Astrocyte of the cerebellum (primary cell): ENCODE measurements around the gene ADSL.

ENCODE experiments used
- DNase-seq: peaks from one replicate; pipeline ENCODE4 v3.0.0-alpha.2; 2011; ENCODE audit warnings: low read depth
- H3K4me3 ChIP-seq: 2 replicates; pipeline ENCODE4 v1.5.1; 2011; ENCODE audit warnings: mild to moderate bottlenecking, low read depth, low read length, moderate library complexity
- in situ Hi-C: cut with HindIII; loops from 2 replicates; pipeline ENCODE4 v1.10.0; 2017; ENCODE audit warnings: low sequenced_read_pairs
- TF ChIP-seq, protein P1 (sequence below): IDR thresholded peaks from 2 replicates; pipeline ENCODE4 v1.5.1; 2012; ENCODE audit warnings: low read length, low read depth, moderate library complexity, mild to moderate bottlenecking; ENCODE audit errors: missing control alignments

The ADSL gene

DNA sequence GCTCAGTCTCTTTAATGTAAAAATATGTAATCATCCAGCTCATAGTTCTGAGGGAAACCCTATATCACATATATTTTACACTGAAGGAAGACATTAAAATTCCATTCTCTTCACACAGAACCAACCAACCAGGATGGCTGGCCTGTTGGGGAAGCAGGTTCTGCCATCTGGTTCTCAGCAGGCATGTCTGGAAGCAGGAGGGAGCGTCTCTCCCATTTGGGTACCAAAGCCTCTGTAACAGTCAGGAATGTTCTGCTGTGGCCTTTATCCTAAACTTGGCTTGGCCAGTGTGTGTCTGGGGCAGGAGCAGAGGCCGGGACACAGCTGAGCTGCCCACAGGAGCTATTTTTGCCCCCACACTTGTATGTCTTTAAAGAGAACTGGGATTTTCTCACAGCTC, 53.3 kb downstream of the ADSL start:
- no peak for DNase-seq
- no peak overlapping the region for H3K4me3 ChIP-seq
- TF ChIP-seq, protein P1, sequence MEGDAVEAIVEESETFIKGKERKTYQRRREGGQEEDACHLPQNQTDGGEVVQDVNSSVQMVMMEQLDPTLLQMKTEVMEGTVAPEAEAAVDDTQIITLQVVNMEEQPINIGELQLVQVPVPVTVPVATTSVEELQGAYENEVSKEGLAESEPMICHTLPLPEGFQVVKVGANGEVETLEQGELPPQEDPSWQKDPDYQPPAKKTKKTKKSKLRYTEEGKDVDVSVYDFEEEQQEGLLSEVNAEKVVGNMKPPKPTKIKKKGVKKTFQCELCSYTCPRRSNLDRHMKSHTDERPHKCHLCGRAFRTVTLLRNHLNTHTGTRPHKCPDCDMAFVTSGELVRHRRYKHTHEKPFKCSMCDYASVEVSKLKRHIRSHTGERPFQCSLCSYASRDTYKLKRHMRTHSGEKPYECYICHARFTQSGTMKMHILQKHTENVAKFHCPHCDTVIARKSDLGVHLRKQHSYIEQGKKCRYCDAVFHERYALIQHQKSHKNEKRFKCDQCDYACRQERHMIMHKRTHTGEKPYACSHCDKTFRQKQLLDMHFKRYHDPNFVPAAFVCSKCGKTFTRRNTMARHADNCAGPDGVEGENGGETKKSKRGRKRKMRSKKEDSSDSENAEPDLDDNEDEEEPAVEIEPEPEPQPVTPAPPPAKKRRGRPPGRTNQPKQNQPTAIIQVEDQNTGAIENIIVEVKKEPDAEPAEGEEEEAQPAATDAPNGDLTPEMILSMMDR: no peak
- in situ Hi-C loops: no loop called here

DNA sequence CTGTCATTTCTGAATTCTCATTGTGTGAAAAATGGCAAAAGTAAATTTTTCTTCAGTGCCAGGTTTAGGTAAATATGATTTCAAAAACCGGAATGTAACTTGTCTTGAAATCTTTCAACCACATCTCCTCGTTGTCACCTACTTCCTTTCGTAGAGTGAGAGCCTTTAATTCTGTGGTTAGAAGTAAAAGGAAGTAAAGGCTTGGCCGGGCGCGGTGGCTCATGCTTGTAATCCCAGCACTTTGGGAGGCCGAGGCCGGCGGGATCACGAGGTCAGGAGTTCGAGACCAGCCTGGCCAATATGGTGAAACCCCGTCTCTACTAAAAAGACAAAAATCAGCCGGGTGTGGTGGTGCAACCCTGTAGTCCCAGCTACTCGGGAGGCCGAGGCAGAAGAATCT, 53.9 kb downstream of the ADSL start:
- in situ Hi-C loops: no loop called here
- no peak for DNase-seq
- TF ChIP-seq, protein P1: no peak
- H3K4me3 ChIP-seq: no peak overlapping the region

DNA sequence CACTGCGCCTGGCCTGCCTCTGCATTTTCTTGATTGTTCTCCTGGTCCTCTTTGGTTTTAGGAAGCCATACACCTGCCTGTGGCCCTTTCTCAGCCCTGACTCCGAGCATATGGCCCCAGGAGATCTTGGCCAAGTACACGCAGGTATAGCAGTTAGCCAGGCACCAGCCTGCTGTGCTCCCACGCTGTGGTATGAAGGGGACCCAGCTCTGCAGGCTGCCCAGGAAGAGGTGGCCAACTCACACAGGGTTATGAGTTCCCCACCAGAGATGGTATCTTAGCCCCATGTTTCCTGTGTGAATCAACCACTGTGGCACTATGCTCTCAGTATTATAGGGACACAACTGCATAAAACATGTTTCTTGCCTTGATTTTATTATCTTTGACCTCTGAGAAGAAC, 55.2 kb downstream of the ADSL start:
- H3K4me3 ChIP-seq: no peak overlapping the region
- in situ Hi-C loops: no loop called here
- TF ChIP-seq, protein P1: no peak
- no peak for DNase-seq

DNA sequence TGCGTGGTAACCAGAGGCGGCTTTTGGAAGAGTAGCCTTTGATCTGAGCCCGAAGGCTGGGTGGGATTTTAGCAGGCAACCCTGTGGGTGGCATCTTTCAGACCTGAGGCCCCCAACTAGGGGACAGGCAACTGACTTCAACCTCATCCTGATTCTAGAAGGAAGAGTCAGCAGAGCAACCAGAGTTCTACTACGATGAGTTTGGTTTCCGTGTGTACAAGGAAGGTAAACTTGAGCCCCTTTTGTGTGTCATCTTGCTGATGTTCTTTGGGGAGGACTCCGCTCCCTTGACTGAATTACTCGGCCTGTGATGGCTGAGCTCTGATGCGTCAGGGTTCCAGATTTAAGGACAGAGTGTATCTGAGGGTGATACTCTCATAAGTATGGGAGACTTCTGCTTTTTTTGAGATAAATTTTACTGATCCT, 55.7 kb downstream of the ADSL start:
- no peak for DNase-seq
- in situ Hi-C loops: no loop called here

DNA sequence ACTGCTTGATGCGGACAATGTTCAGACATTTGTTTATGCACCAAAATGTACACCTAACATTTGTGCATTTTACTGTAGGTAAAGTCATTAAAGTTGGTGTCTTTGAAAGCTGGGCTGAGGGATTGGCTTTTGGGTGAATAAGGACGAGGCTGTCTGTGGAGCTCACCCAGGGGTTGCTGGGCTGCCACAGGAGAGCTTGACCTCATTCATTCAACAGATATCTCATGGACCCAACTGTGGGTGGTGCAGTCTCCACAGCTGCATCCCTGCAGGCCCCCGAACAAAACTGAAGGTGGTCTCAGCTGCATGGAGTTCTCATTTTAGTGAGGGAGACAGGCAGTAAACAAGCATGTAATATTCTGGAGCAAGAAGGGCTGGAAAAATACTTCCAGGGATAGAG, 56.8 kb downstream of the ADSL start:
- in situ Hi-C loops: no loop called here
- TF ChIP-seq, protein P1: no peak

More for the DNA sequence above, 55.7 kb downstream of the ADSL start:
- no peak overlapping the region for H3K4me3 ChIP-seq
- TF ChIP-seq, protein P1: no peak

DNA sequence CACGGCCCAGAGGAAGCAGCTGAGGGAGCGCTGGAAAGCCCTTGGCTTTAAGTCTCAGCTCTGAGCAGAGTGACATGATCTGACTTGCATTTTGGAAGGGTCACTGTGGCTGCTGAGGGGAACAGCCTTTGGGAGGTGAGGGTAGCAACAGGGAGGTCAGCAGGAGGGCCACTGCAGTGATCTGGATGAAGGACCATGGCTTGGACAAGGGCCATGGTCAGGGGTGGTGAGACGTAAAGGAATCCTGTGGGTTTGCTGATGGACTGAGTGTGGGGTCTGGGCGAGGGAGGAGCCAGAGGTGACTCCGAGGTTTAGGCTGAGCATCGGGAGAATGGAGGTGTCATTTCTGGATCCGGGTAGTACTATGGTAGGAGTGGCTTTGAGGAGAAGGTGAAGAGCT, 57.4 kb downstream of the ADSL start:
- TF ChIP-seq, protein P1: no peak
- DNase-seq: no peak
- in situ Hi-C loops: no loop called here
- H3K4me3 ChIP-seq: no peak overlapping the region

More for the DNA sequence above, 56.8 kb downstream of the ADSL start:
- no peak overlapping the region for H3K4me3 ChIP-seq
- no peak for DNase-seq
